MCF 10A (cell line): ENCODE results near the gene CCNQ. TPM values are rescaled to one million over a fixed set of nuclear protein-coding genes. Genes with fewer than 3 reads are reported as not detected.

Source experiments
- BruUV-seq: library from RNA; stranded (reverse); fragments of 400-500 nt; replicated peaks from 2 replicates; lab custom pipeline; 2021; lab: Mats Ljungman, UMichigan
- CTCF ChIA-PET: fragments of 300-600 bp; sonication (Branson Sonifier 250); formaldehyde crosslinking; extraction: SDS; loops from one replicate; lab custom pipeline; 2021; ENCODE audit warnings: antibody characterized with exemption, inconsistent platforms; lab: Yijun Ruan, JAX
- POLR2A ChIA-PET: fragments of 300-600, 350-650 bp; sonication (Branson Sonifier 250); formaldehyde crosslinking; extraction: SDS; loops from one replicate; lab custom pipeline; 2020; ENCODE audit warnings: antibody characterized with exemption, inconsistent platforms; lab: Yijun Ruan, JAX
- DNase-seq: peaks from one replicate; pipeline ENCODE4 v3.0.0-alpha.2; 2018; ENCODE audit not compliant: unreplicated experiment
- H3K27ac Mint-ChIP-seq: one replicate; pipeline ENCODE4 v1.8.0; 2022; ENCODE audit warnings: mild to moderate bottlenecking, low read depth, mixed read lengths; ENCODE audit not compliant: unreplicated experiment
- H3K27me3 Mint-ChIP-seq: one replicate; pipeline ENCODE4 v1.8.0; 2022; ENCODE audit warnings: mixed read lengths; ENCODE audit not compliant: insufficient read depth, unreplicated experiment
- H3K36me3 Mint-ChIP-seq: one replicate; pipeline ENCODE4 v1.8.0; 2022; ENCODE audit warnings: mild to moderate bottlenecking, moderate library complexity, mixed read lengths; ENCODE audit not compliant: insufficient read depth, unreplicated experiment
- H3K4me1 Mint-ChIP-seq: one replicate; pipeline ENCODE4 v1.8.0; 2022; ENCODE audit warnings: mixed read lengths; ENCODE audit not compliant: insufficient read depth, unreplicated experiment
- H3K4me3 Mint-ChIP-seq: one replicate; pipeline ENCODE4 v1.8.0; 2022; ENCODE audit warnings: mild to moderate bottlenecking, moderate library complexity, mixed read lengths; ENCODE audit not compliant: unreplicated experiment
- H3K9me3 Mint-ChIP-seq: one replicate; pipeline ENCODE4 v1.8.0; 2022; ENCODE audit warnings: mixed read lengths; ENCODE audit not compliant: unreplicated experiment
- intact Hi-C: fragments of 100-400 bp; cut with micrococcal nuclease; formaldehyde crosslinking; loops from 2 replicates; pipeline ENCODE4 v1.14.1; 2022
- total RNA-seq: library from RNA; stranded (reverse); gene quantifications from 2 replicates; pipeline ENCODE4 v1.2.3, GENCODE V29; 2022
- TF ChIP-seq, protein P1 (sequence below): fragments of 200-600 bp; IDR thresholded peaks from one replicate; pipeline ENCODE4 v1.8.0; 2022; ENCODE audit warnings: antibody characterized with exemption, mild to moderate bottlenecking; ENCODE audit not compliant: unreplicated experiment

CCNQ gene
- total RNA-seq, 1 experiment from 2014 or later = 21.7 TPM

DNA sequence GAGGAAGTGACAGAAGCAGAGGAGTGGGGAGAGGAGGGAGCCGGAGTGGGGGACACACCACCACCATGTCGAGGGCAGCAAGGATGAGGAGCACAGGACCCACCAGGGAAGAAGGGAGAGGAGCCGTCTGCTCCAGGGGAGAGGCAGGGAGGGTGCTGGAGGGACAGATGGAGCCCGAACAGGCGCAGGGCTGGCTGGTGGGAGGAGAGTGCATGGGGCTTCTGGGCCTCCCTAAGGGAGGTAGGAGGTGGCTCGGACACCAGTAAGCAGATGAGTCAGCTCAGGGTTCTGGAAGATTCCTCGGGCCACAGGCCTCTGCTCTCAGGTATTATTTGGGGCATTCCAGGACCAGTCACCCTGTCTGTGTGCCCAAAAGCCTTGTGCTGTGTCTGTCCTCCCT, 51.7 kb downstream of the CCNQ start:
- intact Hi-C loops = no loop called here
- no peak overlapping the region for H3K4me3 Mint-ChIP-seq
- no peak overlapping the region for H3K27ac Mint-ChIP-seq
- H3K27me3 Mint-ChIP-seq = no peaks in the 10 kb centered on the region
- no peak for DNase-seq
- CTCF ChIA-PET = interaction anchor here (1.7 to 2.2 kb wide), 2 partner anchors 7 to 121 kb away, joined by 6 to 10 read pairs; no protein-coding TSS in a partner anchor
- TF ChIP-seq, protein P1, sequence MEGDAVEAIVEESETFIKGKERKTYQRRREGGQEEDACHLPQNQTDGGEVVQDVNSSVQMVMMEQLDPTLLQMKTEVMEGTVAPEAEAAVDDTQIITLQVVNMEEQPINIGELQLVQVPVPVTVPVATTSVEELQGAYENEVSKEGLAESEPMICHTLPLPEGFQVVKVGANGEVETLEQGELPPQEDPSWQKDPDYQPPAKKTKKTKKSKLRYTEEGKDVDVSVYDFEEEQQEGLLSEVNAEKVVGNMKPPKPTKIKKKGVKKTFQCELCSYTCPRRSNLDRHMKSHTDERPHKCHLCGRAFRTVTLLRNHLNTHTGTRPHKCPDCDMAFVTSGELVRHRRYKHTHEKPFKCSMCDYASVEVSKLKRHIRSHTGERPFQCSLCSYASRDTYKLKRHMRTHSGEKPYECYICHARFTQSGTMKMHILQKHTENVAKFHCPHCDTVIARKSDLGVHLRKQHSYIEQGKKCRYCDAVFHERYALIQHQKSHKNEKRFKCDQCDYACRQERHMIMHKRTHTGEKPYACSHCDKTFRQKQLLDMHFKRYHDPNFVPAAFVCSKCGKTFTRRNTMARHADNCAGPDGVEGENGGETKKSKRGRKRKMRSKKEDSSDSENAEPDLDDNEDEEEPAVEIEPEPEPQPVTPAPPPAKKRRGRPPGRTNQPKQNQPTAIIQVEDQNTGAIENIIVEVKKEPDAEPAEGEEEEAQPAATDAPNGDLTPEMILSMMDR = no peak
- H3K4me1 Mint-ChIP-seq = no peaks in the 10 kb centered on the region
- no TSS peak for BruUV-seq
- no peaks in the 10 kb centered on the region for H3K9me3 Mint-ChIP-seq
- no peaks in the 10 kb centered on the region for H3K36me3 Mint-ChIP-seq
- POLR2A ChIA-PET = no interaction called here

DNA sequence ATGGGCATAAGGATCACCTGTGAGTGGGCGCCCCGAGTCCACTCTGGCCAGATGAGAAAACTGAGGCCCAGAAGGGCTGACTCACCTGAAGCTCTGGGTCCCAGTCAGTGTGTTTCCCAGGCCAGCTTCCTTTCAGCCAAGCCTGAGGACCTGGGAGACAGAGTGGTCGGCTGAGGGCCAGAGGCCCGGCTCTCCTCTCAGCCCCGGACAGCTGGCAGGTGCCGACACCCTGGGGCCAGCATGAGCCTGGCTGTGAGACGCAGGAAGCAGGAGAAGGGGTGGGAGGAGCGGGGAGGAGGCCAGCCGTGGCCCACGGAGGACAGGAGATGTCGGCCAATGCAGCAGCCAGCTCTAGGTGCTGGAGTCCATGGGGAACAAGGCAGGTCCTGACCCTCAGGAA, 52.6 kb downstream of the CCNQ start:
- TF ChIP-seq, protein P1 = no peak
- CTCF ChIA-PET = interaction anchor here (0.7 to 2.2 kb wide), 3 partner anchors 8 to 122 kb away, joined by 6 to 10 read pairs (median 6); no protein-coding TSS in a partner anchor
- intact Hi-C loops = no loop called here

DNA sequence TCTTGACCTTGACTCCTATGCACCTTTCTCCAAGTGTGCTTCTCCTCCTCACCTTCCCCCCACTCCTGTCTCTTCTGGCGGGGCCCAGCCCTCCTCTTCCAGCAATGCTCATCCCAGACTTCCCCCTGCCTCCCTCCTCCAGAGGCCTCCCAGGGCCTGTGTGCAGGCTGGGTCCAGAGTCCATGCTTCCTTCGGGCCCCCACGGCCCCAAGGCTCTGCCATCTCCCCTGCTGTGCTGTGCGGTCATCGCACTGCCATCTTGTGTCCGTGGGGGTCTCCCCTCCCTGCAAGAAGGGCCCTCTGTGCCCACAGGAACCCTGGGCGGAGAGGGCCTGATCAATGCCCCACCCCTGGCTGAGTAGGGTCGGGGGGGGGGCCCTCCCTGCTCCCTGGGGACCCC, 54.2 kb downstream of the CCNQ start:
- Mint-ChIP-seq H3K4me1 (no peaks in the 10 kb centered on the region), H3K9me3 (no peaks in the 10 kb centered on the region), H3K4me3 (no peak overlapping the region), H3K27ac (no peak overlapping the region), H3K27me3 (no peaks in the 10 kb centered on the region), H3K36me3 (no peaks in the 10 kb centered on the region)
- ChIA-PET CTCF (interaction anchor here (2.2 kb wide), 1 partner anchor 123 kb away, joined by 10 read pairs; no protein-coding TSS in a partner anchor), POLR2A (no interaction called here)
- TF ChIP-seq, protein P1 = no peak
- BruUV-seq = no TSS peak
- no peak for DNase-seq
- intact Hi-C loops = no loop called here

More for the DNA sequence above, 52.6 kb downstream of the CCNQ start:
- Mint-ChIP-seq H3K4me1 (no peaks in the 10 kb centered on the region), H3K36me3 (no peaks in the 10 kb centered on the region), H3K9me3 (no peaks in the 10 kb centered on the region), H3K27me3 (no peaks in the 10 kb centered on the region), H3K27ac (no peak overlapping the region), H3K4me3 (no peak overlapping the region)
- POLR2A ChIA-PET = no interaction called here
- DNase-seq = no peak
- no TSS peak for BruUV-seq

DNA sequence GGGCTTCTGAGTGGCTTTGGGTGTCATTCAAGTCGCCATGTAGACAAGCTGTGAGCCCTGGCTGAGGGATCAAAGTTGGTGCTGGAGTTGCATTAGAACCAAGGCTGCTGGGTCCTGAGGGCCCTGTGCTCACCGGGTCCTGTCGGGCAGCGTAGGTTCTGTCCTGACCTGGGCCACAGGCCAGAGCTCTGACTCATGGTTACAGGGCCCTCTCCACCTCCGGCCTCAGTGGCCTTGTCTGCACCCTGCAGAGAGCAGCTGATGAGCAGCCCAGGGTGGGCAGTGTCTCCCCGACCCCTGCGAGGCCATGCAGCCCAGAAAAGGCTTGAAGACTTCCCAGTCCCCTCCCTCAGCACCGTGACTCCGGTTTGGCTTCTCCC, 59.0 kb downstream of the CCNQ start:
- Mint-ChIP-seq H3K9me3 (no peaks in the 10 kb centered on the region), H3K27me3 (no peaks in the 10 kb centered on the region), H3K4me1 (no peaks in the 10 kb centered on the region), H3K4me3 (no peak overlapping the region), H3K36me3 (no peaks in the 10 kb centered on the region), H3K27ac (no peak overlapping the region)
- TF ChIP-seq, protein P1 = no peak
- no TSS peak for BruUV-seq
- no peak for DNase-seq
- ChIA-PET CTCF (interaction anchor here (0.7 to 3.9 kb wide), 23 partner anchors 9 to 715 kb away, joined by 3 to 42 read pairs (median 4); no protein-coding TSS in a partner anchor), POLR2A (interaction anchor here (1.2 kb wide), 1 partner anchor 127 kb away, joined by 3 read pairs; no protein-coding TSS in a partner anchor)
- intact Hi-C loops = loop anchor here (5.0 kb wide), 2 partner anchors 127 to 583 kb away; no protein-coding TSS in a partner anchor
